Upper lobe of left lung (tissue), 4 donors: ENCODE data around the gene G3BP1.

ENCODE experiments used
- POLR2A ChIP-seq, 4 donors: fragments of 450-650 bp; IDR thresholded peaks; one replicate each; pipeline ENCODE4 v1.5.1; 2016 to 2017; ENCODE audit warnings: antibody characterized with exemption in 4 of 4, mild to moderate bottlenecking in 2 of 4
- TF ChIP-seq, protein P1 (sequence below), 6 experiments: fragments of 450-650 bp in 4 of 6; fragments of 200-600 bp in 2 of 6; sonication (generic) in 2 of 6; IDR thresholded peaks; one replicate each; pipeline ENCODE4 v1.5.1; 2016 to 2019; ENCODE audit warnings: antibody characterized with exemption in 6 of 6

DNA sequence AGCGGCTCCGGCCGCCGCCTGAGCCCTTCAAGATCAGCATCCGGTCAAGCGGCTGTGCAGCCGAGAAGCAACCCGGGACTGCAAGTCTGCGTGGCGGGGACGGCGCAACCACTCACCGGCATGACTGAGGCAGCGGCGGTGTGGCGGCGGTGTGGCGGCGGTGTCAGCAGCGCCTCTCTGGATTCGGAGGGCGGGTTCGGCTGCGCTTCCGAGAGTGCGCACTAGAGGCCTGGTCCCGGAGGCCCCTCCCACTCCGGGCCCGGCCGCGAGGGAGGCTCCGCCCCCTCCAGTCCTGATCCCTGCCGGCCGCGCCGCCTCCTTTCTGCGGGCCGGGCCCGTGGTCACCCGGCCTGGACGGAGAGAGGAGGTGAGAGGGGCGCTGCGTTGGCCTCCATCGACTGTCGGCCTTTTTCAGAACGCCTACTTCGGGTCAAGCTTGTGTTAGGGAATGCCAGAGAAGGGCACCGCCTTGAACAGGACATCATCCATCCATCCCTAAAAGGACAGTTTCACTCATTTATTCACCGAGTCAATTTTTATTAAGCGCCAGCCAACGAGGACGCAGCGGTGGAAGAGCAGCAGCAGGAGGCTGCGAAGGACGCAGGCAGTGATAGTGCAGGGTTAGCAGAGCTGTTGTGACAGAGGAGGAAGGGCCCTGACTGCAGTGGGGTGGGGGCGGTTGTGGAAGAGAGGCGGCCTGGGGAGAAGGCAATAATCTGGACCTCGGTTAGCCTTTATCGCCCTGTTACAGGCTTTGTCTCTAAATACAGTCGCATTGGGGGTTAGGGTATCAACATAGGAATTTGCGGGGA, 13.1 kb upstream of the G3BP1 start, which contains the start of gene ATOX1:
- TF ChIP-seq, protein P1, sequence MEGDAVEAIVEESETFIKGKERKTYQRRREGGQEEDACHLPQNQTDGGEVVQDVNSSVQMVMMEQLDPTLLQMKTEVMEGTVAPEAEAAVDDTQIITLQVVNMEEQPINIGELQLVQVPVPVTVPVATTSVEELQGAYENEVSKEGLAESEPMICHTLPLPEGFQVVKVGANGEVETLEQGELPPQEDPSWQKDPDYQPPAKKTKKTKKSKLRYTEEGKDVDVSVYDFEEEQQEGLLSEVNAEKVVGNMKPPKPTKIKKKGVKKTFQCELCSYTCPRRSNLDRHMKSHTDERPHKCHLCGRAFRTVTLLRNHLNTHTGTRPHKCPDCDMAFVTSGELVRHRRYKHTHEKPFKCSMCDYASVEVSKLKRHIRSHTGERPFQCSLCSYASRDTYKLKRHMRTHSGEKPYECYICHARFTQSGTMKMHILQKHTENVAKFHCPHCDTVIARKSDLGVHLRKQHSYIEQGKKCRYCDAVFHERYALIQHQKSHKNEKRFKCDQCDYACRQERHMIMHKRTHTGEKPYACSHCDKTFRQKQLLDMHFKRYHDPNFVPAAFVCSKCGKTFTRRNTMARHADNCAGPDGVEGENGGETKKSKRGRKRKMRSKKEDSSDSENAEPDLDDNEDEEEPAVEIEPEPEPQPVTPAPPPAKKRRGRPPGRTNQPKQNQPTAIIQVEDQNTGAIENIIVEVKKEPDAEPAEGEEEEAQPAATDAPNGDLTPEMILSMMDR (IDR thresholded peaks at IDR 0.05): peak; percentile 33 to 81 (median 66)
- TF ChIP-seq POLR2A (IDR thresholded peaks at IDR 0.05): peak in 3 of 4 donors; percentile 80 to 97 (median 90)
